Muscle layer of colon (tissue), 2 donors: ENCODE data around the gene AP4M1.

ENCODE experiments used
- H3K27ac ChIP-seq: one replicate; pipeline ENCODE4 v1.7.0; 2013; ENCODE audit warnings: low read depth, mild to moderate bottlenecking, low read length, moderate library complexity
- H3K27me3 ChIP-seq, 2 donors: one replicate each; pipeline ENCODE4 v1.7.0; 2013; ENCODE audit warnings: low read length in 2 of 2, mild to moderate bottlenecking in 2 of 2; ENCODE audit not compliant: insufficient read depth in 2 of 2, control insufficient read depth in 1 of 2
- H3K36me3 ChIP-seq: one replicate; pipeline ENCODE4 v1.7.0; 2013; ENCODE audit warnings: mild to moderate bottlenecking, low read length; ENCODE audit not compliant: insufficient read depth
- H3K4me1 ChIP-seq: one replicate; pipeline ENCODE4 v1.7.0; 2013; ENCODE audit warnings: mild to moderate bottlenecking, low read length; ENCODE audit not compliant: insufficient read depth
- H3K4me3 ChIP-seq, 2 donors: one replicate each; pipeline ENCODE4 v1.7.0; 2013; ENCODE audit warnings: low read length in 2 of 2, low read depth in 1 of 2, mild to moderate bottlenecking in 1 of 2, moderate library complexity in 1 of 2
- H3K9ac ChIP-seq: one replicate; pipeline ENCODE4 v1.7.0; 2013; ENCODE audit warnings: low read length
- H3K9me3 ChIP-seq: one replicate; pipeline ENCODE4 v1.7.0; 2013; ENCODE audit warnings: mild to moderate bottlenecking, low read length
- donor health status: abdominal sarcoma.
- donor health status: Adenocarcinoma of cecum.

Gene AP4M1

DNA sequence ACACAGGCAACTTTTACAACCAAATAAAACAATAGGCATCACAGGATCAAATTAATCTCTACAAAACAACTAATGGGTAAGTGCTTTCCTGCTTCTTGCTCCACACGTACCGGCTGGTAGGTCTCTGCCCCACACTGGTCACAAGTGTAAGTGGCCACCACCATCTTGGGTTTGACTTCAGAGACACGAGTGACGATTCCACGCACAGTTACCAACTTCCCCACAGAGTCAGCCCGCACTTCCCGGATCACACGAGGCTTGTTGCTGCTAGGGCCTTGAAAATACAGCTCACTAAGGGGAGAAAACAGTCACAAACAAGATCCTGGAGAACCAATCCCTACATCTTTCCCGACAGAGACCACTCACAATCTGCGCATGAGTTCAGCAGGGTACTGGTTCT, 2.5 kb upstream of the AP4M1 start:
- Histone ChIP-seq H3K27ac (no peak overlapping the region), H3K27me3 (no peaks in the 10 kb centered on the region), H3K4me1 (peaks cover 20% of the 10 kb centered on the region), H3K9ac (no peak overlapping the region), H3K4me3 (no peak overlapping the region), H3K9me3 (no peaks in the 10 kb centered on the region), H3K36me3 (peaks cover 67% of the 10 kb centered on the region)

GRCh38 chr7:100099452-100099851, 2.0 kb upstream of the AP4M1 start:
- Histone ChIP-seq H3K9ac (peak overlapping the region; percentile 31), H3K36me3 (peaks cover 66% of the 10 kb centered on the region), H3K27me3 (no peaks in the 10 kb centered on the region), H3K27ac (peak overlapping the region; percentile 76), H3K9me3 (no peaks in the 10 kb centered on the region), H3K4me3 (peak overlapping the region; percentile 82 to 90), H3K4me1 (peaks cover 20% of the 10 kb centered on the region)

- no peaks in the 10 kb centered on the region for H3K27me3 ChIP-seq
- H3K9ac ChIP-seq = peak overlapping the region; percentile 31
- H3K36me3 ChIP-seq = peaks cover 57% of the 10 kb centered on the region
- H3K27ac ChIP-seq = peak overlapping the region; percentile 76
- H3K9me3 ChIP-seq = no peaks in the 10 kb centered on the region
- peak overlapping the region; percentile 82 to 90 for H3K4me3 ChIP-seq
- peaks cover 20% of the 10 kb centered on the region for H3K4me1 ChIP-seq
Observed at GRCh38 chr7:100100420-100101015, 925 bp upstream of the AP4M1 start.

DNA sequence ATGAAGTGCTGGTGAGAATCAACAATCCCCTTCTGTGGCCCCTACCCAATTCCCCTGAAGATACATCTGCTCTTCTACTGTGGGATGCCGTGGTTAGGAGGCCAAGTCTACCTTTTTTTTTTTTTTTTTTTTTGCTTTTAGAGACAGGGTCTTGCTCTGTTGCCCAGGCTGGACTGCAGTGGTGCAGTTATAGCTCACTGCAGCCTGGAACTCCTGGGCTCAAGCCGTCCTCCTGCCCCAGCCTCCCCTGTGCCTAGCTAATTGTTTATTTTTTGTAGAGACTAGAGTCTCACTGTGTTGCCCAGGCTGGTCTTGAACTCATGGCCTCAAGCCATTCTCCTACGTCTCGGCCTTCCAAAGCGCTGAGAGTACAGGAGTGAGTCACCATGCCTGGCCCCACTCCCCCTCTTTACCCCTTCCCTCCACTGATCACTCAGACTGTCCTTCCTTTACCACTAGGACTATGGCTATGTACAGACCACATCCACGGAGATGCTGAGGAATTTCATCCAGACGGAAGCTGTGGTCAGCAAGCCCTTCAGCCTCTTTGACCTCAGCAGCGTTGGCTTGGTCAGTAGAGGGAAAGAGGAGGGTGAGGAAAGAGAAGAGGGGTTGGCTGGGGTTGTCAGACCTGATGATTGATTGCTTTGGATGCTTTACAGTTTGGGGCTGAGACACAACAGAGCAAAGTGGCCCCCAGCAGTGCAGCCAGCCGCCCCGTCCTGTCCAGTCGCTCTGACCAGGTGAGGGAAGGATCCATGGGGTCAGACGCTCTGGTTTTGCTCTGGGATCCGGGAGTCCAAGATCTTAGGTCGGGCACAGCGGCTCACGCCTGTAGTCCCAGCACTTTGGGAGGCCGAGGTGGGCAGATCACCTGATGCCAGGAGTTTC, 1.8 kb downstream of the AP4M1 start:
- H3K9me3 ChIP-seq = no peaks in the 10 kb centered on the region
- no peak overlapping the region for H3K4me3 ChIP-seq
- H3K9ac ChIP-seq = no peak overlapping the region
- peaks cover 20% of the 10 kb centered on the region for H3K4me1 ChIP-seq
- no peaks in the 10 kb centered on the region for H3K27me3 ChIP-seq
- H3K27ac ChIP-seq = no peak overlapping the region
- peaks cover 57% of the 10 kb centered on the region for H3K36me3 ChIP-seq

DNA sequence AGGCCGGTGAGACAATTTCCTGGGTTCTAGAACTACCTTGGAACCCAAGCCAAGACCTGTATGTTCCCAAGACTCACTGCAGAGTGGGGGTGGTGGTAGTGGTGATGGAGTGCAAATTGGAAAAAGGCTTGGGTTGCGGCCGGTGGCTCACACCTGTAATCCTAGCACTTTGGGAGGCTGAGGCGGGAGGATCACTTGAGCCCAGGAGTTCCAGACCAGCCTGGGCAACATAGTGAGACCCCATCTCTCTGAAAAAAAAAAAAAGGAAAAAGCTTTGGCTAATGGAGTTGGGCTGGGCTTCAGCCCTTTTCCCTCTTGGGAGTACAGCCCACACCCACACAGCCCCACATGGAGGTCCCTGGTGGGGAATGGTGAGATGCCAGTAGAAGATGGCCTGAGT, 4.1 kb downstream of the AP4M1 start:
- Histone ChIP-seq H3K9me3 (no peaks in the 10 kb centered on the region), H3K27ac (no peak overlapping the region), H3K36me3 (peaks cover 51% of the 10 kb centered on the region), H3K27me3 (no peaks in the 10 kb centered on the region), H3K4me1 (peaks cover 7% of the 10 kb centered on the region), H3K4me3 (no peak overlapping the region), H3K9ac (no peak overlapping the region)

DNA sequence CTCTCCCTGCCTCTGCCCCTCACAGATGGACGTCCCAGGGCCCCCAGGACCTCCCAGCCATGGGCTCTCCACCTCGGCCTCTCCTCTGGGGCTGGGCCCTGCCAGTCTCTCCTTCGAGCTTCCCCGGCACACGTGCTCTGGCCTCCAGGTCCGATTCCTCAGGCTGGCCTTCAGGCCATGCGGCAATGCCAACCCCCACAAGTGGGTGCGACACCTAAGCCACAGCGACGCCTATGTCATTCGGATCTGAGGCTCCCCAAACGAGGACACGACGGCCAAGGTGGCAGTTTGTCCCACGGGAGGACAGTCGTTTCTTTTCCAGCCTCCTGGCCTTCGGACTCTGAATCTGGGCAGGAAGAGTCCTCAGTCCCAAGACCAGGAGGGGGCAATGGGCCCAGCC, 5.2 kb downstream of the AP4M1 start:
- Histone ChIP-seq H3K9ac (no peak overlapping the region), H3K4me3 (no peak overlapping the region), H3K4me1 (peaks cover 7% of the 10 kb centered on the region), H3K36me3 (peaks cover 61% of the 10 kb centered on the region), H3K27ac (no peak overlapping the region), H3K27me3 (no peaks in the 10 kb centered on the region), H3K9me3 (no peaks in the 10 kb centered on the region)

DNA sequence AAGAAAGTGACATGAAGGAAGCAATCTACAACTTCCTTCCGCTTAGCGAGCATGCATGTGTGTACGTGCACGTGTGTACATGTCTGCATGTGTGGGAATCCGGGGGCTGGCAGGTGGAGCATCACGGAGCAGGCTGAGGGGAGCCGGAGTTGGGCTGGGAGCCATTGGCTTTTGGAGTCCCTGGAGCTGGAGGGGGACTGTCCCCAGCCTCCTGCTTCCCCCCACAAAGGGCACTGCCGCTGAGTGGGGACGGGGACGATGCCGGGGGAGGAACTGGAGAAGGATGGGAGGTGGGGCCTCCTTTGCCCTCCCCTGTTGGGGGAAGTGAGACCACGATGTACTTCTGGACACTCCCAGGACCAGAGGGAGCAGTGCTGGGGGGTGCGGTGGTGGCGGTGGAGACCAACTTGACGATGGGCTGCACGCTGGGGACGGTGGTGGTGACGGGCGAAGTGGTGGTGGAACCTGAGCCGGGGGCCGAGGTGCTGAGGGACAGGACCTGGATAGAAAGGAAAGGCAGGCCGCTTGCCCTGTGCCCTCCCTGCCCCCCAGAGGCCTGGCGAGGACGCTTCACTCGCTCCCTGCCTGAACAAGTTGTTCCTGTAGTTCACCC, 5.8 kb downstream of the AP4M1 start:
- Histone ChIP-seq H3K9ac (no peak overlapping the region), H3K36me3 (peaks cover 63% of the 10 kb centered on the region), H3K27ac (no peak overlapping the region), H3K9me3 (no peaks in the 10 kb centered on the region), H3K4me1 (peaks cover 6% of the 10 kb centered on the region), H3K27me3 (no peaks in the 10 kb centered on the region), H3K4me3 (no peak overlapping the region)

DNA sequence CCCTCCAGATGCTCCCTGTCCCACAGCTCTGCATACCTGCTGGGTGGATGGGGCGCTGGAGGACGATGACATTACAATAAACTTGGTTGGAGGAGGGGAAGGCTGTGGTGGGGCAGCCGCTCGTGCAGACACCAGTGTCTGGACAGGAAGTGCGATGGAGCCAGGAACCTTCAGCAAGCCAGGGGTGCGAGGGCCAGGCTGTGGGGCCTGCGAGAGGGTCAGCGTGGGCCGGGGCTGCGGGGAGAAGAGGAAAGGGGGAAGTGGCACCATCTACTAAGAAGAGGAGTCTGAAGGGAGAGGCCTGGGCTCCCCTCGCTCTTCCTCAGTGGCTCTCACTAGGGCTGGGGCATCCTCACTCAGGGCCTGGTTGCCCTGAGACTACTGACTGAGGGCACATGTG, 6.4 kb downstream of the AP4M1 start:
- H3K4me3 ChIP-seq = no peak overlapping the region
- H3K9me3 ChIP-seq = no peaks in the 10 kb centered on the region
- H3K9ac ChIP-seq = no peak overlapping the region
- H3K27ac ChIP-seq = no peak overlapping the region
- peaks cover 64% of the 10 kb centered on the region for H3K36me3 ChIP-seq
- H3K4me1 ChIP-seq = no peaks in the 10 kb centered on the region
- H3K27me3 ChIP-seq = no peaks in the 10 kb centered on the region

- Histone ChIP-seq H3K9me3 (no peaks in the 10 kb centered on the region), H3K4me3 (no peak overlapping the region), H3K36me3 (peaks cover 64% of the 10 kb centered on the region), H3K27ac (no peak overlapping the region), H3K9ac (no peak overlapping the region), H3K27me3 (no peaks in the 10 kb centered on the region), H3K4me1 (no peaks in the 10 kb centered on the region)
Observed at GRCh38 chr7:100109521-100110163, 8.2 kb downstream of the AP4M1 start.

GRCh38 chr7:100111156-100111555, 9.7 kb downstream of the AP4M1 start:
- no peaks in the 10 kb centered on the region for H3K9me3 ChIP-seq
- H3K4me1 ChIP-seq = no peaks in the 10 kb centered on the region
- H3K4me3 ChIP-seq = no peak overlapping the region
- H3K9ac ChIP-seq = no peak overlapping the region
- no peaks in the 10 kb centered on the region for H3K27me3 ChIP-seq
- H3K27ac ChIP-seq = no peak overlapping the region
- H3K36me3 ChIP-seq = peaks cover 58% of the 10 kb centered on the region

DNA sequence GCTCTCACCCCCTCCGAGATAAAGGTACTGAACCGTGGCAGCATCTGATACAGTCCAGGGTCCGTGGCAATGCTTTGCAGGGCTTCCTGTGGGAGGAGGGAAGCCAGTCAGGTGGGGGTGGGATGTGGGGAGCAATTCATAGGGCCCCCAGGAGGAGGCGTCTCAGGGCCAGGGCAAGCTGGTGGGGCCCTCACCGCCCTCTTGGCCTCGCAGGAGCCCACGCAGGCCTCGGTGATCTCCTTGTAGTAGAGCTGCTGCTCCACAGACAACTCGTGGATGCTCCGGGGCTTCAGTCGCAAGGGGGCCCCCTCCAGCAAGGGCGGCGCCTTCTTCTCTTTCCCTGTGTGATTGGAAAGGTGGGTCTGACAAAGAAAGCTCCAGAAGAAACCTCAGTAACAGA, 10.5 kb downstream of the AP4M1 start:
- Histone ChIP-seq H3K27ac (no peak overlapping the region), H3K9me3 (no peaks in the 10 kb centered on the region), H3K4me1 (no peaks in the 10 kb centered on the region), H3K4me3 (no peak overlapping the region), H3K9ac (no peak overlapping the region), H3K36me3 (peaks cover 53% of the 10 kb centered on the region), H3K27me3 (no peaks in the 10 kb centered on the region)
